CD4-positive, CD25-positive, alpha-beta regulatory T cell (primary cell): ENCODE results near the gene C15orf39. TPM values are rescaled to one million over a fixed set of nuclear protein-coding genes. Genes with fewer than 3 reads are reported as not detected.
A peak's percentile ranks its signal among the peaks of the same experiment; 100 is the strongest.
"Not testable (repeated sequence)": the region's sequence is repeated elsewhere in the genome, so short reads cannot be mapped to it uniquely, and the experiment has no call there.

ENCODE experiments used
- ATAC-seq, 2 donors: fragments of 150-1000 bp; cut with Tn5 transposase; one replicate each; pipeline ENCODE4 v1.10.0; 2021; ENCODE audit warnings: low read depth in 2 of 2, moderate number of reproducible peaks in 2 of 2, moderate library complexity in 1 of 2
- DNase-seq, 3 donors: peaks; one replicate each; pipeline versions ENCODE4 v3.0.0 to v3.0.0-alpha.2; 2012 to 2022; ENCODE audit warnings: mixed read lengths in 1 of 3
- H3K27ac ChIP-seq: one replicate; pipeline ENCODE4 v1.7.0; 2013; ENCODE audit warnings: mild to moderate bottlenecking, low read length; ENCODE audit not compliant: insufficient read depth, poor library complexity, severe bottlenecking
- H3K27me3 ChIP-seq: one replicate; pipeline ENCODE4 v1.7.0; 2013; ENCODE audit warnings: low read length; ENCODE audit not compliant: control insufficient read depth, insufficient read depth
- H3K36me3 ChIP-seq: one replicate; pipeline ENCODE4 v1.7.0; 2013; ENCODE audit warnings: mild to moderate bottlenecking, low read length, moderate library complexity; ENCODE audit not compliant: control insufficient read depth, insufficient read depth
- H3K4me1 ChIP-seq: 2 replicates; pipeline ENCODE4 v1.7.0; 2013; ENCODE audit warnings: mild to moderate bottlenecking, low read length; ENCODE audit not compliant: insufficient read depth, control insufficient read depth, poor library complexity, severe bottlenecking
- H3K4me3 ChIP-seq: one replicate; pipeline ENCODE4 v1.7.0; 2013; ENCODE audit warnings: low read depth, mild to moderate bottlenecking, low read length, moderate library complexity
- H3K9me3 ChIP-seq, 2 experiments: 1 replicate in 1 of 2; 2 replicates in 1 of 2; pipeline ENCODE4 v1.7.0; 2013; ENCODE audit warnings: low read length in 2 of 2, mild to moderate bottlenecking in 1 of 2, moderate library complexity in 1 of 2; ENCODE audit not compliant: control insufficient read depth in 2 of 2
- H3K27ac Mint-ChIP-seq, 3 donors: one replicate each; pipeline ENCODE4 v1.8.0; 2020 to 2022; ENCODE audit warnings: mild to moderate bottlenecking in 3 of 3, mixed read lengths in 3 of 3, moderate library complexity in 2 of 3
- H3K27me3 Mint-ChIP-seq: one replicate; pipeline ENCODE4 v1.8.0; 2022; ENCODE audit warnings: mild to moderate bottlenecking, mixed read lengths
- H3K36me3 Mint-ChIP-seq: one replicate; pipeline ENCODE4 v1.8.0; 2020; ENCODE audit warnings: mixed read lengths
- H3K4me1 Mint-ChIP-seq, 4 donors: one replicate each; pipeline ENCODE4 v1.8.0; 2020 to 2022; ENCODE audit warnings: mixed read lengths in 4 of 4, mild to moderate bottlenecking in 1 of 4
- H3K4me3 Mint-ChIP-seq, 4 donors: one replicate each; pipeline ENCODE4 v1.8.0; 2020 to 2022; ENCODE audit warnings: mild to moderate bottlenecking in 4 of 4, mixed read lengths in 4 of 4, moderate library complexity in 3 of 4
- H3K9me3 Mint-ChIP-seq, 7 donors: one replicate each; pipeline ENCODE4 v1.8.0; 2020 to 2022; ENCODE audit warnings: mixed read lengths in 7 of 7, mild to moderate bottlenecking in 3 of 7, moderate library complexity in 2 of 7
- polyA plus RNA-seq, 4 donors: library from polyadenylated mRNA; unstranded; fragments of 300-500 nt; fragmentation: Illumina TruSeq; gene quantifications; one replicate each; pipeline ENCODE4 v1.2.3, GENCODE V29; 2021
- total RNA-seq: library from RNA; stranded (reverse); gene quantifications from one replicate; pipeline ENCODE4 v1.2.3, GENCODE V29; 2022

C15orf39 gene
- total and polyA plus RNA-seq, 5 donors from 2014 or later = 1.2 to 19.5 (median 2.1) TPM

GRCh38 chr15:75212200-75212858 is 10.6 kb downstream of the C15orf39 start:
- Histone ChIP-seq H3K9me3 (no peaks in the 10 kb centered on the region), H3K4me3 (no peak overlapping the region), H3K4me1 (peaks cover 11% of the 10 kb centered on the region), H3K27ac (no peak overlapping the region), H3K27me3 (no peaks in the 10 kb centered on the region), H3K36me3 (peaks cover 47% of the 10 kb centered on the region)
- Mint-ChIP-seq H3K9me3 (no peaks in the 10 kb centered on the region), H3K27me3 (no peaks in the 10 kb centered on the region), H3K4me1 (peaks cover 0 to 20% (median 8%) of the 10 kb centered on the region in 4 donors), H3K36me3 (peaks cover 10% of the 10 kb centered on the region), H3K27ac (no peak overlapping the region), H3K4me3 (no peak overlapping the region)
- DNase-seq = no peak
- no peak for ATAC-seq

- peaks cover 0 to 18% (median 8%) of the 10 kb centered on the region in 4 donors for H3K4me1 Mint-ChIP-seq
- H3K9me3 Mint-ChIP-seq = no peaks in the 10 kb centered on the region
- H3K36me3 Mint-ChIP-seq = peaks cover 10% of the 10 kb centered on the region
- H3K36me3 ChIP-seq = peaks cover 37% of the 10 kb centered on the region
- no peak for ATAC-seq
- no peak overlapping the region for H3K4me3 ChIP-seq
- H3K27ac ChIP-seq = no peak overlapping the region
- no peak for DNase-seq
- H3K9me3 ChIP-seq = no peaks in the 10 kb centered on the region
- H3K4me3 Mint-ChIP-seq = no peak overlapping the region
- H3K27me3 ChIP-seq = no peaks in the 10 kb centered on the region
- H3K4me1 ChIP-seq = peaks cover 11% of the 10 kb centered on the region
- H3K27me3 Mint-ChIP-seq = no peaks in the 10 kb centered on the region
- H3K27ac Mint-ChIP-seq = no peak overlapping the region
Observed at GRCh38 chr15:75213212-75213767, 11.6 kb downstream of the C15orf39 start.

- Histone ChIP-seq H3K36me3 (peaks cover 32% of the 10 kb centered on the region), H3K9me3 (no peaks in the 10 kb centered on the region), H3K27ac (no peak overlapping the region), H3K4me3 (no peak overlapping the region), H3K4me1 (peaks cover 11% of the 10 kb centered on the region), H3K27me3 (no peaks in the 10 kb centered on the region)
- H3K27ac Mint-ChIP-seq = peak overlapping the region in 1 of 3 donors; percentile 82
- H3K9me3 Mint-ChIP-seq = no peaks in the 10 kb centered on the region
- no peaks in the 10 kb centered on the region for H3K27me3 Mint-ChIP-seq
- peaks cover 10% of the 10 kb centered on the region for H3K36me3 Mint-ChIP-seq
- no peak for ATAC-seq
- H3K4me3 Mint-ChIP-seq = no peak overlapping the region
- peaks cover 0 to 18% (median 8%) of the 10 kb centered on the region in 4 donors for H3K4me1 Mint-ChIP-seq
- no peak for DNase-seq
Observed at GRCh38 chr15:75213768-75214221, 12.1 kb downstream of the C15orf39 start.

- Mint-ChIP-seq H3K27ac (peak overlapping the region in 1 of 3 donors; percentile 84), H3K4me1 (peaks cover 0 to 11% (median 5%) of the 10 kb centered on the region in 4 donors), H3K27me3 (no peaks in the 10 kb centered on the region), H3K9me3 (no peaks in the 10 kb centered on the region), H3K36me3 (peaks cover 3% of the 10 kb centered on the region), H3K4me3 (no peak overlapping the region)
- H3K27ac ChIP-seq = no peak overlapping the region
- DNase-seq (no peak), ATAC-seq (no peak)
- no peaks in the 10 kb centered on the region for H3K9me3 ChIP-seq
- H3K4me3 ChIP-seq = no peak overlapping the region
- peaks cover 11% of the 10 kb centered on the region for H3K4me1 ChIP-seq
- H3K36me3 ChIP-seq = peaks cover 25% of the 10 kb centered on the region
- H3K27me3 ChIP-seq = no peaks in the 10 kb centered on the region
Observed at GRCh38 chr15:75214293-75215096, 12.8 kb downstream of the C15orf39 start.

- peaks cover 17% of the 10 kb centered on the region for H3K36me3 ChIP-seq
- peaks cover 4% of the 10 kb centered on the region for H3K4me1 ChIP-seq
- Mint-ChIP-seq H3K4me3 (no peak overlapping the region), H3K9me3 (no peaks in the 10 kb centered on the region), H3K27ac (peak overlapping the region in 2 of 3 donors; percentile 20 to 84), H3K27me3 (no peaks in the 10 kb centered on the region), H3K36me3 (no peaks in the 10 kb centered on the region), H3K4me1 (peaks cover 0 to 6% (median 2%) of the 10 kb centered on the region in 4 donors)
- no peaks in the 10 kb centered on the region for H3K9me3 ChIP-seq
- no peak for ATAC-seq
- no peak for DNase-seq
- H3K27ac ChIP-seq = no peak overlapping the region
- no peaks in the 10 kb centered on the region for H3K27me3 ChIP-seq
- no peak overlapping the region for H3K4me3 ChIP-seq
Observed at GRCh38 chr15:75215107-75216004, 13.7 kb downstream of the C15orf39 start.

- Histone ChIP-seq H3K27ac (no peak overlapping the region), H3K4me1 (no peaks in the 10 kb centered on the region), H3K36me3 (peaks cover 6% of the 10 kb centered on the region), H3K27me3 (no peaks in the 10 kb centered on the region), H3K4me3 (no peak overlapping the region), H3K9me3 (no peaks in the 10 kb centered on the region)
- no peak for ATAC-seq
- peaks cover 0 to 2% (median 0%) of the 10 kb centered on the region in 4 donors for H3K4me1 Mint-ChIP-seq
- H3K27ac Mint-ChIP-seq = no peak overlapping the region
- no peaks in the 10 kb centered on the region for H3K27me3 Mint-ChIP-seq
- H3K4me3 Mint-ChIP-seq = no peak overlapping the region
- DNase-seq = no peak
- no peaks in the 10 kb centered on the region for H3K9me3 Mint-ChIP-seq
- no peaks in the 10 kb centered on the region for H3K36me3 Mint-ChIP-seq
Observed at GRCh38 chr15:75217012-75217411, 15.3 kb downstream of the C15orf39 start.

GRCh38 chr15:75217574-75217973 is 15.9 kb downstream of the C15orf39 start:
- not testable (repeated sequence) for DNase-seq, H3K9me3 Mint-ChIP-seq, H3K27ac Mint-ChIP-seq, H3K4me1 Mint-ChIP-seq, H3K27me3 Mint-ChIP-seq, H3K36me3 Mint-ChIP-seq, H3K4me3 ChIP-seq, H3K27ac ChIP-seq, H3K9me3 ChIP-seq, H3K4me3 Mint-ChIP-seq, H3K4me1 ChIP-seq, ATAC-seq, H3K27me3 ChIP-seq, H3K36me3 ChIP-seq
